Thymus (tissue), 11 donors: ENCODE data around the gene ACE. TPM values are rescaled to one million over a fixed set of nuclear protein-coding genes. Genes with fewer than 3 reads are reported as not detected.

Source experiments
- DNase-seq, 9 donors: peaks; one replicate each; pipeline ENCODE4 v3.0.0-alpha.2; 2013; ENCODE audit warnings: low spot score in 9 of 9, low read depth in 6 of 9, missing footprints in 1 of 9
- H3K27ac ChIP-seq, 2 donors: one replicate each; pipeline ENCODE4 v1.5.1; 2013; ENCODE audit warnings: control low read depth in 1 of 2, low read depth in 1 of 2, low read length in 1 of 2, mild to moderate bottlenecking in 1 of 2, moderate library complexity in 1 of 2
- H3K27me3 ChIP-seq, 2 donors: one replicate each; pipeline ENCODE4 v1.5.1; 2013; ENCODE audit warnings: low read length in 1 of 2; ENCODE audit not compliant: control insufficient read depth in 2 of 2, insufficient read depth in 1 of 2
- H3K36me3 ChIP-seq, 2 donors: one replicate each; pipeline ENCODE4 v1.5.1; 2013; ENCODE audit warnings: low read length in 1 of 2, mild to moderate bottlenecking in 1 of 2, moderate library complexity in 1 of 2; ENCODE audit not compliant: control insufficient read depth in 2 of 2, insufficient read depth in 2 of 2
- H3K4me1 ChIP-seq, 2 donors: one replicate each; pipeline ENCODE4 v1.5.1; 2013; ENCODE audit warnings: low read length in 2 of 2; ENCODE audit not compliant: control insufficient read depth in 2 of 2, insufficient read depth in 2 of 2
- H3K4me3 ChIP-seq, 2 donors: one replicate each; pipeline ENCODE4 v1.5.1; 2013; ENCODE audit warnings: low read length in 2 of 2, control low read depth in 1 of 2, mild to moderate bottlenecking in 1 of 2
- H3K9me3 ChIP-seq, 2 donors: one replicate each; pipeline ENCODE4 v1.5.1; 2013; ENCODE audit warnings: low read length in 1 of 2, mild to moderate bottlenecking in 1 of 2; ENCODE audit not compliant: control insufficient read depth in 2 of 2, insufficient read depth in 1 of 2
- WGBS: extraction: QIAGEN DNeasy Blood & Tissue Kit; methylation state at CpG from one replicate; pipeline ENCODE4 v1.1.7; 2013; 5-methylcytosine and 5-hydroxymethylcytosine counted together
- polyA plus RNA-seq: library from polyadenylated mRNA; stranded (reverse); fragments of 200-250 nt; gene quantifications from one replicate; pipeline ENCODE4 v1.2.3, GENCODE V29; 2013
- total RNA-seq: library from RNA; stranded (reverse); fragments of 120-200 nt; gene quantifications from one replicate; pipeline ENCODE4 v1.2.4, GENCODE V29; 2013
- donor health status: healthy.

ACE gene
- total and polyA plus RNA-seq, 2 donors, result 0.28 to 1.1 TPM

GRCh38 chr17:63534078-63534570, 57.3 kb downstream of the ACE start:
- Histone ChIP-seq H3K36me3 (no peaks in the 10 kb centered on the region), H3K27me3 (peaks cover 11 to 28% of the 10 kb centered on the region in 2 donors), H3K27ac (no peak overlapping the region), H3K4me1 (peaks cover 5 to 10% of the 10 kb centered on the region in 2 donors), H3K9me3 (no peaks in the 10 kb centered on the region), H3K4me3 (no peak overlapping the region)
- no peak for DNase-seq
- 96% methylated on average over 17 of the region's 17 CpGs for WGBS

- peaks cover 11 to 34% of the 10 kb centered on the region in 2 donors for H3K27me3 ChIP-seq
- 95% methylated on average over 13 of the region's 13 CpGs for WGBS
- DNase-seq, result no peak
Measured at GRCh38 chr17:63534816-63535455, 58.1 kb downstream of the ACE start.

GRCh38 chr17:63535640-63536039, 58.8 kb downstream of the ACE start:
- Histone ChIP-seq H3K27me3 (peaks cover 11 to 35% of the 10 kb centered on the region in 2 donors), H3K36me3 (no peaks in the 10 kb centered on the region), H3K9me3 (no peaks in the 10 kb centered on the region), H3K4me3 (no peak overlapping the region), H3K27ac (no peak overlapping the region), H3K4me1 (peaks cover 5 to 12% of the 10 kb centered on the region in 2 donors)
- 98% methylated on average over 24 of the region's 24 CpGs for WGBS
- no peak for DNase-seq

More at GRCh38 chr17:63534816-63535455, 58.1 kb downstream of the ACE start:
- Histone ChIP-seq H3K4me3 (no peak overlapping the region), H3K27ac (no peak overlapping the region), H3K36me3 (no peaks in the 10 kb centered on the region), H3K4me1 (peaks cover 5 to 10% of the 10 kb centered on the region in 2 donors), H3K9me3 (no peaks in the 10 kb centered on the region)

- H3K9me3 ChIP-seq, result no peaks in the 10 kb centered on the region
- no peak overlapping the region for H3K27ac ChIP-seq
- peaks cover 7 to 17% of the 10 kb centered on the region in 2 donors for H3K4me1 ChIP-seq
- no peak overlapping the region for H3K4me3 ChIP-seq
- H3K36me3 ChIP-seq, result no peaks in the 10 kb centered on the region
- WGBS, result 97% methylated on average over 4 of the region's 4 CpGs
- no peak for DNase-seq
- H3K27me3 ChIP-seq, result peaks cover 11 to 35% of the 10 kb centered on the region in 2 donors
Measured at GRCh38 chr17:63537001-63537400, 60.1 kb downstream of the ACE start.

GRCh38 chr17:63537991-63538692, 61.3 kb downstream of the ACE start:
- peaks cover 11 to 35% of the 10 kb centered on the region in 2 donors for H3K27me3 ChIP-seq
- 9% methylated on average over 62 of the region's 62 CpGs for WGBS

GRCh38 chr17:63538693-63539595, 62.1 kb downstream of the ACE start:
- H3K4me1 ChIP-seq, result peaks cover 7 to 24% of the 10 kb centered on the region in 2 donors
- peaks cover 0 to 1% of the 10 kb centered on the region in 2 donors for H3K9me3 ChIP-seq
- H3K4me3 ChIP-seq, result no peak overlapping the region
- no peak for DNase-seq
- 85% methylated on average over 9 of the region's 9 CpGs for WGBS
- H3K27me3 ChIP-seq, result peaks cover 11 to 35% of the 10 kb centered on the region in 2 donors
- H3K27ac ChIP-seq, result no peak overlapping the region
- H3K36me3 ChIP-seq, result no peaks in the 10 kb centered on the region

More at GRCh38 chr17:63537991-63538692, 61.3 kb downstream of the ACE start:
- DNase-seq, result peak in 3 of 9 donors; percentile 28 to 53 (median 43)
- Histone ChIP-seq H3K9me3 (peaks cover 0 to 1% of the 10 kb centered on the region in 2 donors), H3K36me3 (no peaks in the 10 kb centered on the region), H3K4me3 (peak overlapping the region in 1 of 2 donors; percentile 10), H3K27ac (no peak overlapping the region), H3K4me1 (peaks cover 7 to 17% of the 10 kb centered on the region in 2 donors)

DNA sequence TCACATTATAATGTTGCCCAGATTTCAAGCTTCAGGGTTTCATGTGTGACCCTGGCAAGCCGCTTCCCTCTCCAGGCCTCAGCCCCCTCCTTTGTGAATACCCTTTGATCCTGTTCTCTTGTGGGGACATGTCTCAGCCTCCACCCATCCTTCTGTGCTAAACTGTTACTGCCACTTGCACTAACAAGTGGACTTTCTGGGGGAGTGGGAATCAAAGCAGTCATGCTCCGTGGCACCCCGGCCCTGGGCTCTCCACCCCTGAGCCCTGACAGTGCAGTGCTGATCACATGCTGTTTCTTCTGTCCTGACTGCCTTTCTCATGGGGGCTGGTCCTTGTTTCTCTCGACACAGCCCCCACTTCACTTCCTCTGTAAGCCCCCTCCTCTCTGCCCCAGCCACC, 63.7 kb downstream of the ACE start:
- Histone ChIP-seq H3K4me1 (peaks cover 7 to 29% of the 10 kb centered on the region in 2 donors), H3K4me3 (no peak overlapping the region), H3K9me3 (peaks cover 0 to 1% of the 10 kb centered on the region in 2 donors), H3K27ac (no peak overlapping the region), H3K36me3 (no peaks in the 10 kb centered on the region), H3K27me3 (peaks cover 11 to 33% of the 10 kb centered on the region in 2 donors)
- WGBS, result 66% methylated on average over 4 of the region's 4 CpGs
- DNase-seq, result no peak

GRCh38 chr17:63542218-63542545, 65.3 kb downstream of the ACE start:
- Histone ChIP-seq H3K4me1 (peaks cover 7 to 29% of the 10 kb centered on the region in 2 donors), H3K9me3 (peaks cover 0 to 1% of the 10 kb centered on the region in 2 donors), H3K4me3 (no peak overlapping the region), H3K36me3 (no peaks in the 10 kb centered on the region), H3K27ac (no peak overlapping the region), H3K27me3 (peaks cover 11 to 27% of the 10 kb centered on the region in 2 donors)
- 98% methylated on average over 9 of the region's 9 CpGs for WGBS
- no peak for DNase-seq
